GM18951 (cell line): ENCODE measurements around the gene TM9SF4.

Experiments used
- POLR2A ChIP-seq: IDR thresholded peaks from 4 replicates; pipeline ENCODE4 v1.6.1; 2011; ENCODE audit warnings: mild to moderate bottlenecking; ENCODE audit not compliant: insufficient read length, insufficient read depth; ENCODE audit errors: extremely low read depth
- in situ Hi-C: fragments of 300-500 bp; cut with MboI; formaldehyde crosslinking; loops from one replicate; pipeline ENCODE4 v1.12.0; 2022; ENCODE audit warnings: low sequenced_read_pairs, mixed read lengths, inconsistent platforms; ENCODE audit not compliant: unreplicated experiment

Gene TM9SF4

DNA sequence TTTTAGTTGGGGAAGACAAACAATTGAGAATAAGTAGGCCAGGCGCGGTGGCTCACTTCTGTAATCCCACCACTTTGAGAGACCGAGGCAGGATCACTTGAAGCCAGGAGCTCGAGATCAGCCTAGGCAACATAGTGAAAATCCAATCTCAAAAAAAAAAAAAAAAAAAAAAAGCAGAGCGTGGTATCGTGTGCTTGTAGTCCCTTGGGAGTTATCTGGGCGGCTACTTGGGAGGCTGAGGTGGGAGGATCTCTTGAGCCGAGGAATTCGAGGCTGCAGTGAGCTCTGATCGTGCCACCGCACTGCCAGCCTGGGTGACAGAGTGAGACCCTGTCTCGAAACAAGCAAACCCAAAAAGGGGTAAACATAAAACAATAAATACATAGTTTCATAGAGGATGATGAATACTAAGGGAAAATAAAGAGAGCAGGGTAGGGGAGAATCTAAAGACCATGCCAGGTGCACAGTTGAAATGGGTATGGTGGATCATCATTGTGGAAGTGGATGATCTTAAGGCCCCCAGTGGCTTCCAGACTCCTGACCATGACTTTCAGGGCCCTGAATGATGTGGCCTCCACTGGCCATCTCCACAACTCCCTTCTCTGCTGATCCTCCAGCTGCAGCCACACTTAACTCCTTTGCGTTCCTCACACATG lies 99.1 kb downstream of the TM9SF4 start:
- TF ChIP-seq POLR2A = no peak
- in situ Hi-C loops = no loop called here

DNA sequence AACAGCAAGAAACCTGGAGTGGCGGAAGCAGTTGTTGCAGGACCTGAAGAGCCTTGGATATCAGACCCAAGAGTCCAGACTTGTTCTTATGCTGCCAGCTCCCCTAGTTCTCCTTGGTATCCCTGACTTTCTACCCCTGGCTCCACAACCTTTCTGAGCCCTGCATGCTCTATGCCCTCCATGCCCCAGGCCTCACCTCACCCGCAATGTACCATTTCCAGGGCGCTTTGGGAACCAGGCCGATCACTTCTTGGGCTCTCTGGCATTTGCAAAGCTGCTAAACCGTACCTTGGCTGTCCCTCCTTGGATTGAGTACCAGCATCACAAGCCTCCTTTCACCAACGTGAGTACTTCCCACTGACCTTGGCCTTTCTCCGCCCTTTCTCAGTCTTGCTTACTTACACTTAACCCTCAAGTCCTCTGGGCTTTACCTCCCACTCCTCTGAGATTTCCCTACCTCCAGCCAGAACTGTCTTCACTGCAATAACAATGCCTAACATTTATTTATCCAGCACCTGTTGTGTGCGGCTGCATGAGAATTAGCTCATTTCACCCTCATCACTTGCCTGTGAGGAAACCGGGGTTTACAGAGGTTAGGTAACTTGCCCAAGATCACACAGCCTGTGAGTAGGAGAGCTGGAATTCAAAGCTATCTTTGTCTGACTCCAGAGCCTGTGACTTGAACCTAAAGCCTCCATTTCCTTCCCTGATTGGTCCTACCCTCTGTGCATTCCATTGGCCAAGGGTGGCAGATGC lies 100.5 kb downstream of the TM9SF4 start:
- in situ Hi-C loops = no loop called here
- no peak for TF ChIP-seq POLR2A

DNA sequence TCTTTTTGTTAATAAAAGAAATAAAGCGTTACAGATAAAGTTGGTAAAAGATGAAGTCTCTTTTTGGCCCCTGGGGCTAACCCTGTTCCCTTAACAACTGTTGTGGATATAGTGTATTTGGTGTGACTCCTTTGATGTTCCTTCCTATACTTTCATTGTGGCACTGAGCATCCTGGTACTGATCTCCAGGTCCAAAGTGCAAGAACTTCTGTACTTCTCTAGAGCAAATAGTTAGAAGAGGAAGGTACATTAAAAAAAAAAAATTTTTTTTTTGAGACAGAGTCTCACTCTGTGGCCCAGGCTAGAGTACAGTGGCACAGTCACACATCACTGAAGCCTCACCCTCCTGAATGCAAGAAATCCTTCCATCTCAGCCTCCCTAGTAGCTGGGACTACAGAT lies 104.4 kb downstream of the TM9SF4 start:
- TF ChIP-seq POLR2A = no peak
- in situ Hi-C loops = no loop called here

DNA sequence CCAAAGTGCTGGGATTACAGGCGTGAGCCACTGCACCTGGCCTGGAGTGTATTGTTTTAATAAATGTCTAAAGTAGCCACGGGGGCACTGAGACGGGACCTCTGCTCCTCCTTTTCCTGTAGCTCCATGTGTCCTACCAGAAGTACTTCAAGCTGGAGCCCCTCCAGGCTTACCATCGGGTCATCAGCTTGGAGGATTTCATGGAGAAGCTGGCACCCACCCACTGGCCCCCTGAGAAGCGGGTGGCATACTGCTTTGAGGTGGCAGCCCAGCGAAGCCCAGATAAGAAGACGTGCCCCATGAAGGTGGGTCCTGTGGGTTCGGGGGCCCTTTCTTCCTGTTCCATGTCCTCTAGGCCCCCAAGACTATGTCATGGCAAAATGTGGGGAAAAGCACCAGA lies 105.6 kb downstream of the TM9SF4 start:
- TF ChIP-seq POLR2A = no peak
- in situ Hi-C loops = no loop called here

DNA sequence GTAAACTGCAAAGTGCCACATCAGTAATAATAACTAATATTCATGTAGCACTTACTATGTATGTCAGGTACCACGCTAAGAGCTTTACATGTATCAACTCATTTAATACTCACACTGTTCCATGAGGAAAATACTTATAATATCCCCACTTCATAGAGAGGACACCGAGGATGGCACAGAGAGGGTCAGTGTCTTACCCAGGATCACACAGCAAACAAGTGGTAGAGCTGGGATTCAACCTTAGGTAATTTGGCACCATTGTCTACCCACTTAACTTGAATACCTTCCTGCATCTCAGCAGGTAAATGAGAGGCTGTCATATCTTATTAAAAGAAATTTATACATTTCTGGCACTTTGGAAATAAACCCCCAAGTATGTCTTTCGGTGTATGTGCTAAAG lies 106.2 kb downstream of the TM9SF4 start:
- in situ Hi-C loops = no loop called here
- TF ChIP-seq POLR2A = no peak

GRCh38 chr20:32216179-32217142 lies 106.9 kb downstream of the TM9SF4 start:
- in situ Hi-C loops = no loop called here
- no peak for TF ChIP-seq POLR2A
